Measurements from ENCODE around the gene IKZF3.
"Not testable (repeated sequence)": the region's sequence is repeated elsewhere in the genome, so short reads cannot be mapped to it uniquely, and the experiment has no call there.

Gene IKZF3

GRCh38 chr17:39765175-39765574 is 98.9 kb downstream of the IKZF3 start:
- Histone ChIP-seq H3K9ac (ENCODE audit: low read depth, low read length) (no peak overlapping the region), H3K9me3 (ENCODE audit: insufficient read depth, low read length, severe bottlenecking) (no peaks in the 10 kb centered on the region), H3K27ac (ENCODE audit: low read length) (no peak overlapping the region), H2AFZ (ENCODE audit: low read depth, low read length) (no peak overlapping the region), H3K27me3 (ENCODE audit: insufficient read depth, low read length, poor library complexity) (no peaks in the 10 kb centered on the region), H3K4me2 (ENCODE audit: insufficient read depth, low read length) (no peak overlapping the region), H3K4me1 (ENCODE audit: insufficient read depth, low read length) (peaks cover 14% of the 10 kb centered on the region), H3K36me3 (ENCODE audit: insufficient read depth, low read length) (no peaks in the 10 kb centered on the region), H3K4me3 (ENCODE audit: low read depth in 1 of 2, low read length in 2 of 2) (no peak overlapping the region), H4K20me1 (ENCODE audit: insufficient read depth, low read length) (no peaks in the 10 kb centered on the region), H3K79me2 (ENCODE audit: insufficient read depth, low read length) (no peaks in the 10 kb centered on the region)
- ATAC-seq (ENCODE audit: insufficient read depth, low read depth), result no peak
- no peak for TF ChIP-seq EZH2 (IDR thresholded peaks at IDR 0.05; ENCODE audit: borderline replicate concordance, low read depth, low read length, severe bottlenecking)
- TF ChIP-seq, protein P1, sequence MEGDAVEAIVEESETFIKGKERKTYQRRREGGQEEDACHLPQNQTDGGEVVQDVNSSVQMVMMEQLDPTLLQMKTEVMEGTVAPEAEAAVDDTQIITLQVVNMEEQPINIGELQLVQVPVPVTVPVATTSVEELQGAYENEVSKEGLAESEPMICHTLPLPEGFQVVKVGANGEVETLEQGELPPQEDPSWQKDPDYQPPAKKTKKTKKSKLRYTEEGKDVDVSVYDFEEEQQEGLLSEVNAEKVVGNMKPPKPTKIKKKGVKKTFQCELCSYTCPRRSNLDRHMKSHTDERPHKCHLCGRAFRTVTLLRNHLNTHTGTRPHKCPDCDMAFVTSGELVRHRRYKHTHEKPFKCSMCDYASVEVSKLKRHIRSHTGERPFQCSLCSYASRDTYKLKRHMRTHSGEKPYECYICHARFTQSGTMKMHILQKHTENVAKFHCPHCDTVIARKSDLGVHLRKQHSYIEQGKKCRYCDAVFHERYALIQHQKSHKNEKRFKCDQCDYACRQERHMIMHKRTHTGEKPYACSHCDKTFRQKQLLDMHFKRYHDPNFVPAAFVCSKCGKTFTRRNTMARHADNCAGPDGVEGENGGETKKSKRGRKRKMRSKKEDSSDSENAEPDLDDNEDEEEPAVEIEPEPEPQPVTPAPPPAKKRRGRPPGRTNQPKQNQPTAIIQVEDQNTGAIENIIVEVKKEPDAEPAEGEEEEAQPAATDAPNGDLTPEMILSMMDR (IDR thresholded peaks at IDR 0.05; ENCODE audit: borderline replicate concordance, extremely low read depth, low read length, poor library complexity, severe bottlenecking), result no peak
- DNase-seq, result no peak

DNA sequence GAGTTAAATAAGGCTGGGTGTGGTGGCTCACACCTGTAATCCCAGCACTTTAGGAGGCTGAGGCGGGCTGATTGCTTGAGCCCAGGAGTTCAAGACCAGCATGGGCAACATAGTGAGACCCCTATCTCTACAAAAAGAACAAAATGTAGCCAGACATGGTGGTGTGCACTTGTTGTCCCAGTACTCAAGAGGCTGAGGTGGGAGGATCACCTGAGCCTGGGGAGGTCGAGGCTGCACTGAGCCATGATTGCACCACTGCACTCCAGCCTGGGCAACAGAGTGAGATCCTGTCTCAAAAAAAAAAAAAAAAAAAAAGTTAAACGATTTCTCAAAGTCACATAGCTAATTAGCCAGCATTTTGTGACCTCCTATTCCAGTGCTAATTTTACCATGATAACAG is 99.9 kb downstream of the IKZF3 start:
- not testable (repeated sequence) for H3K9me3 ChIP-seq (ENCODE audit: insufficient read depth, low read length, severe bottlenecking); ATAC-seq (ENCODE audit: insufficient read depth, low read depth); H3K36me3 ChIP-seq (ENCODE audit: insufficient read depth, low read length)

GRCh38 chr17:39763051-39763820 is 100.9 kb downstream of the IKZF3 start:
- no peaks in the 10 kb centered on the region for H3K9me3 ChIP-seq (ENCODE audit: insufficient read depth, low read length, severe bottlenecking)
- no peak for DNase-seq
- H3K79me2 ChIP-seq (ENCODE audit: insufficient read depth, low read length), result no peaks in the 10 kb centered on the region
- H2AFZ ChIP-seq (ENCODE audit: low read depth, low read length), result no peak overlapping the region
- no peaks in the 10 kb centered on the region for H3K36me3 ChIP-seq (ENCODE audit: insufficient read depth, low read length)
- H3K27ac ChIP-seq (ENCODE audit: low read length), result no peak overlapping the region
- no peak overlapping the region for H3K9ac ChIP-seq (ENCODE audit: low read depth, low read length)
- H3K27me3 ChIP-seq (ENCODE audit: insufficient read depth, low read length, poor library complexity), result no peaks in the 10 kb centered on the region
- no peaks in the 10 kb centered on the region for H4K20me1 ChIP-seq (ENCODE audit: insufficient read depth, low read length)
- H3K4me1 ChIP-seq (ENCODE audit: insufficient read depth, low read length), result peaks cover 11% of the 10 kb centered on the region
- no peak overlapping the region for H3K4me3 ChIP-seq (ENCODE audit: low read depth in 1 of 2, low read length in 2 of 2)
- TF ChIP-seq EZH2 (IDR thresholded peaks at IDR 0.05; ENCODE audit: borderline replicate concordance, low read depth, low read length, severe bottlenecking), result no peak
- TF ChIP-seq, protein P1 (IDR thresholded peaks at IDR 0.05; ENCODE audit: borderline replicate concordance, extremely low read depth, low read length, poor library complexity, severe bottlenecking), result no peak
- H3K4me2 ChIP-seq (ENCODE audit: insufficient read depth, low read length), result no peak overlapping the region
- no peak for ATAC-seq (ENCODE audit: insufficient read depth, low read depth)

More for the DNA sequence above, 99.9 kb downstream of the IKZF3 start:
- H3K79me2 ChIP-seq (ENCODE audit: insufficient read depth, low read length); H3K9ac ChIP-seq (ENCODE audit: low read depth, low read length); H3K4me1 ChIP-seq (ENCODE audit: insufficient read depth, low read length); H3K4me3 ChIP-seq (ENCODE audit: low read depth in 1 of 2, low read length in 2 of 2); H3K4me2 ChIP-seq (ENCODE audit: insufficient read depth, low read length); H3K27ac ChIP-seq (ENCODE audit: low read length); H3K27me3 ChIP-seq (ENCODE audit: insufficient read depth, low read length, poor library complexity); H4K20me1 ChIP-seq (ENCODE audit: insufficient read depth, low read length); H2AFZ ChIP-seq (ENCODE audit: low read depth, low read length); DNase-seq: not testable (repeated sequence)

GRCh38 chr17:39761861-39762496 is 102.1 kb downstream of the IKZF3 start:
- Histone ChIP-seq H3K4me2 (ENCODE audit: insufficient read depth, low read length) (no peak overlapping the region), H3K4me3 (ENCODE audit: low read depth in 1 of 2, low read length in 2 of 2) (no peak overlapping the region), H3K36me3 (ENCODE audit: insufficient read depth, low read length) (no peaks in the 10 kb centered on the region), H3K79me2 (ENCODE audit: insufficient read depth, low read length) (no peaks in the 10 kb centered on the region), H3K27ac (ENCODE audit: low read length) (no peak overlapping the region), H4K20me1 (ENCODE audit: insufficient read depth, low read length) (no peaks in the 10 kb centered on the region), H3K4me1 (ENCODE audit: insufficient read depth, low read length) (peaks cover 24% of the 10 kb centered on the region), H3K9ac (ENCODE audit: low read depth, low read length) (no peak overlapping the region), H2AFZ (ENCODE audit: low read depth, low read length) (no peak overlapping the region), H3K27me3 (ENCODE audit: insufficient read depth, low read length, poor library complexity) (no peaks in the 10 kb centered on the region), H3K9me3 (ENCODE audit: insufficient read depth, low read length, severe bottlenecking) (no peaks in the 10 kb centered on the region)
- DNase-seq (no peak), ATAC-seq (ENCODE audit: insufficient read depth, low read depth) (no peak)
- TF ChIP-seq EZH2 (IDR thresholded peaks at IDR 0.05; ENCODE audit: borderline replicate concordance, low read depth, low read length, severe bottlenecking), result no peak
- TF ChIP-seq, protein P1 (IDR thresholded peaks at IDR 0.05; ENCODE audit: borderline replicate concordance, extremely low read depth, low read length, poor library complexity, severe bottlenecking), result no peak
